ENCODE data around the gene OR6K6.

GRCh38 chr1:158794247-158794646, 39.7 kb downstream of the OR6K6 start:
- TF ChIP-seq, protein P1, sequence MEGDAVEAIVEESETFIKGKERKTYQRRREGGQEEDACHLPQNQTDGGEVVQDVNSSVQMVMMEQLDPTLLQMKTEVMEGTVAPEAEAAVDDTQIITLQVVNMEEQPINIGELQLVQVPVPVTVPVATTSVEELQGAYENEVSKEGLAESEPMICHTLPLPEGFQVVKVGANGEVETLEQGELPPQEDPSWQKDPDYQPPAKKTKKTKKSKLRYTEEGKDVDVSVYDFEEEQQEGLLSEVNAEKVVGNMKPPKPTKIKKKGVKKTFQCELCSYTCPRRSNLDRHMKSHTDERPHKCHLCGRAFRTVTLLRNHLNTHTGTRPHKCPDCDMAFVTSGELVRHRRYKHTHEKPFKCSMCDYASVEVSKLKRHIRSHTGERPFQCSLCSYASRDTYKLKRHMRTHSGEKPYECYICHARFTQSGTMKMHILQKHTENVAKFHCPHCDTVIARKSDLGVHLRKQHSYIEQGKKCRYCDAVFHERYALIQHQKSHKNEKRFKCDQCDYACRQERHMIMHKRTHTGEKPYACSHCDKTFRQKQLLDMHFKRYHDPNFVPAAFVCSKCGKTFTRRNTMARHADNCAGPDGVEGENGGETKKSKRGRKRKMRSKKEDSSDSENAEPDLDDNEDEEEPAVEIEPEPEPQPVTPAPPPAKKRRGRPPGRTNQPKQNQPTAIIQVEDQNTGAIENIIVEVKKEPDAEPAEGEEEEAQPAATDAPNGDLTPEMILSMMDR (IDR thresholded peaks at IDR 0.05), result no peak
- TF ChIP-seq POLR2A (IDR thresholded peaks at IDR 0.05), result no peak

Measured in suprapubic skin (tissue), 3 donors.